Mesenchymal stem cell (in vitro differentiated cells and primary cell): ENCODE measurements around the gene SFSWAP.

Source experiments
- DNase-seq: peaks from one replicate; pipeline ENCODE4 v3.0.0-alpha.2; 2013
- H2AFZ ChIP-seq: one replicate; pipeline ENCODE4 v1.6.1; 2013; ENCODE audit warnings: low read depth, mild to moderate bottlenecking, control low read depth, inconsistent platforms, low read length, moderate library complexity
- H2AK5ac ChIP-seq: 2 replicates; pipeline ENCODE4 v1.6.1; 2013; ENCODE audit warnings: low read length, moderate library complexity, mild to moderate bottlenecking, inconsistent platforms; ENCODE audit not compliant: severe bottlenecking
- H2BK120ac ChIP-seq: one replicate; pipeline ENCODE4 v1.6.1; 2013; ENCODE audit warnings: low read depth, mild to moderate bottlenecking, inconsistent platforms, low read length, moderate library complexity
- H2BK12ac ChIP-seq, 2 experiments: one replicate each; pipeline ENCODE4 v1.6.1; 2013; ENCODE audit warnings: inconsistent platforms in 2 of 2, low read length in 2 of 2, mild to moderate bottlenecking in 2 of 2, moderate library complexity in 2 of 2, control low read depth in 1 of 2
- H2BK15ac ChIP-seq: one replicate; pipeline ENCODE4 v1.6.1; 2013; ENCODE audit warnings: mild to moderate bottlenecking, low read depth, inconsistent platforms; ENCODE audit not compliant: poor library complexity, severe bottlenecking
- H2BK5ac ChIP-seq: 2 replicates; pipeline ENCODE4 v1.6.1; 2013; ENCODE audit warnings: low read depth, mild to moderate bottlenecking, low read length, control low read depth, inconsistent platforms; ENCODE audit not compliant: poor library complexity, severe bottlenecking
- H3K14ac ChIP-seq, 2 experiments: one replicate each; pipeline ENCODE4 v1.6.1; 2013; ENCODE audit warnings: inconsistent platforms in 2 of 2, low read length in 2 of 2, control low read depth in 1 of 2, mild to moderate bottlenecking in 1 of 2, moderate library complexity in 1 of 2
- H3K18ac ChIP-seq, 2 experiments: one replicate each; pipeline ENCODE4 v1.6.1; 2013; ENCODE audit warnings: inconsistent platforms in 2 of 2, low read length in 2 of 2, control low read depth in 1 of 2, low read depth in 1 of 2, mild to moderate bottlenecking in 1 of 2
- H3K23ac ChIP-seq, 2 experiments: one replicate each; pipeline ENCODE4 v1.6.1; 2013; ENCODE audit warnings: inconsistent platforms in 2 of 2, low read length in 2 of 2, mild to moderate bottlenecking in 2 of 2, moderate library complexity in 2 of 2, control low read depth in 1 of 2
- H3K27ac ChIP-seq: 2 replicates; pipeline ENCODE4 v1.5.1; 2013; ENCODE audit warnings: mild to moderate bottlenecking, moderate library complexity, low read length, control low read depth, inconsistent platforms; ENCODE audit not compliant: poor library complexity, severe bottlenecking
- H3K27me3 ChIP-seq, 2 experiments: 2 replicates each; pipeline versions ENCODE4 v1.6.1 to v1.7.0; 2013; ENCODE audit warnings: low read length in 2 of 2, mild to moderate bottlenecking in 2 of 2, moderate library complexity in 2 of 2, control low read depth in 1 of 2, inconsistent platforms in 1 of 2; ENCODE audit not compliant: control insufficient read depth in 1 of 2, insufficient read depth in 1 of 2
- H3K36me3 ChIP-seq, 2 experiments: 2 replicates each; pipeline versions ENCODE4 v1.6.1 to v1.7.0; 2013; ENCODE audit warnings: low read length in 2 of 2, control low read depth in 1 of 2, inconsistent platforms in 1 of 2, low read depth in 1 of 2, mild to moderate bottlenecking in 1 of 2; ENCODE audit not compliant: insufficient read depth in 2 of 2, control insufficient read depth in 1 of 2
- H3K4ac ChIP-seq, 2 experiments: one replicate each; pipeline ENCODE4 v1.6.1; 2013; ENCODE audit warnings: inconsistent platforms in 2 of 2, low read length in 2 of 2, mild to moderate bottlenecking in 2 of 2, moderate library complexity in 2 of 2, control low read depth in 1 of 2, low read depth in 1 of 2
- H3K4me1 ChIP-seq: 2 replicates; pipeline ENCODE4 v1.6.1; 2013; ENCODE audit warnings: low read depth, low read length, control low read depth; ENCODE audit not compliant: control insufficient read depth, insufficient read depth
- H3K4me2 ChIP-seq: 2 replicates; pipeline ENCODE4 v1.6.1; 2013; ENCODE audit warnings: low read length, mild to moderate bottlenecking, inconsistent platforms; ENCODE audit not compliant: poor library complexity, severe bottlenecking
- H3K4me3 ChIP-seq, 2 experiments: 2 replicates each; pipeline versions ENCODE4 v1.5.1 to v1.7.0; 2013; ENCODE audit warnings: low read length in 2 of 2, mild to moderate bottlenecking in 2 of 2, control low read depth in 1 of 2, low read depth in 1 of 2; ENCODE audit not compliant: insufficient read depth in 1 of 2
- H3K79me1 ChIP-seq: replicated peaks from 2 replicates; pipeline ENCODE4 v1.6.1; 2013; ENCODE audit warnings: mild to moderate bottlenecking, control low read depth, low read length, inconsistent platforms; ENCODE audit not compliant: poor library complexity, severe bottlenecking
- H3K9ac ChIP-seq: 2 replicates; pipeline ENCODE4 v1.7.0; 2013; ENCODE audit warnings: mild to moderate bottlenecking, low read length, moderate library complexity
- H3K9me3 ChIP-seq: 2 replicates; pipeline ENCODE4 v1.7.0; 2013; ENCODE audit warnings: mild to moderate bottlenecking, low read length; ENCODE audit not compliant: control insufficient read depth
- H4K8ac ChIP-seq: one replicate; pipeline ENCODE4 v1.6.1; 2013; ENCODE audit warnings: inconsistent platforms, mild to moderate bottlenecking, low read length, moderate library complexity
- H4K91ac ChIP-seq: one replicate; pipeline ENCODE4 v1.6.1; 2013; ENCODE audit warnings: mild to moderate bottlenecking, low read length, inconsistent platforms
- WGBS: methylation state at CpG from one replicate; pipeline ENCODE4 v1.1.7; 2013; ENCODE audit warnings: mixed read lengths; 5-methylcytosine and 5-hydroxymethylcytosine counted together

SFSWAP gene

GRCh38 chr12:131783915-131784541 is 73.1 kb downstream of the SFSWAP start:
- Histone ChIP-seq H3K23ac (peak overlapping the region in 1 of 2 experiments; percentile 74), H3K4ac (no peak overlapping the region), H2BK120ac (no peak overlapping the region), H2BK15ac (no peak overlapping the region), H2AFZ (no peak overlapping the region), H3K9me3 (no peaks in the 10 kb centered on the region), H2AK5ac (no peak overlapping the region), H2BK5ac (peak overlapping the region; percentile 82), H3K4me1 (peaks cover 6% of the 10 kb centered on the region), H3K36me3 (peaks cover 43 to 73% of the 10 kb centered on the region in 2 experiments), H3K79me1 (peaks cover 22% of the 10 kb centered on the region), H3K9ac (peak overlapping the region; percentile 34), H3K18ac (peak overlapping the region in 1 of 2 experiments; percentile 88), H4K91ac (no peak overlapping the region), H3K27ac (peak overlapping the region; percentile 95), H3K4me2 (peak overlapping the region; percentile 69), H3K27me3 (no peaks in the 10 kb centered on the region), H2BK12ac (no peak overlapping the region), H4K8ac (no peak overlapping the region), H3K4me3 (no peak overlapping the region), H3K14ac (no peak overlapping the region)
- peak; percentile 87 for DNase-seq
- 16% methylated on average over 10 of the region's 10 CpGs for WGBS

- Histone ChIP-seq H3K79me1 (peaks cover 27% of the 10 kb centered on the region), H3K4ac (no peak overlapping the region), H2AK5ac (peak overlapping the region; percentile 43), H2BK120ac (no peak overlapping the region), H3K9me3 (no peaks in the 10 kb centered on the region), H3K4me3 (no peak overlapping the region), H2BK12ac (no peak overlapping the region), H3K27me3 (no peaks in the 10 kb centered on the region), H2BK15ac (no peak overlapping the region), H3K18ac (no peak overlapping the region), H3K23ac (no peak overlapping the region), H3K36me3 (peaks cover 42 to 75% of the 10 kb centered on the region in 2 experiments), H4K8ac (no peak overlapping the region), H3K9ac (peak overlapping the region; percentile 35), H3K4me2 (no peak overlapping the region), H3K4me1 (peaks cover 6% of the 10 kb centered on the region), H4K91ac (no peak overlapping the region), H3K27ac (peak overlapping the region; percentile 46), H2AFZ (no peak overlapping the region), H2BK5ac (no peak overlapping the region), H3K14ac (peak overlapping the region in 1 of 2 experiments; percentile 30)
- DNase-seq = peak; percentile 40
- WGBS = 88% methylated on average over 30 of the region's 30 CpGs
Observed at GRCh38 chr12:131784909-131785762, 74.2 kb downstream of the SFSWAP start.

GRCh38 chr12:131785763-131786330 is 75.0 kb downstream of the SFSWAP start:
- Histone ChIP-seq H3K79me1 (peaks cover 25% of the 10 kb centered on the region), H2BK15ac (no peak overlapping the region), H3K36me3 (peaks cover 42 to 75% of the 10 kb centered on the region in 2 experiments), H3K4me1 (peaks cover 6% of the 10 kb centered on the region), H2AK5ac (no peak overlapping the region), H3K9ac (peak overlapping the region; percentile 35), H3K4me3 (no peak overlapping the region), H3K4me2 (no peak overlapping the region), H3K27ac (no peak overlapping the region), H4K8ac (peak overlapping the region; percentile 27), H2BK12ac (no peak overlapping the region), H3K23ac (no peak overlapping the region), H3K27me3 (no peaks in the 10 kb centered on the region), H2BK5ac (no peak overlapping the region), H2AFZ (no peak overlapping the region), H3K9me3 (no peaks in the 10 kb centered on the region), H3K4ac (no peak overlapping the region), H4K91ac (no peak overlapping the region), H3K14ac (no peak overlapping the region), H2BK120ac (no peak overlapping the region), H3K18ac (no peak overlapping the region)
- WGBS = 96% methylated on average over 15 of the region's 15 CpGs
- no peak for DNase-seq

- no peak overlapping the region for H2BK15ac ChIP-seq
- no peak overlapping the region for H3K4me3 ChIP-seq
- 98% methylated on average over 11 of the region's 15 CpGs for WGBS
Observed at GRCh38 chr12:131786331-131786730, 75.4 kb downstream of the SFSWAP start.

More at GRCh38 chr12:131786331-131786730, 75.4 kb downstream of the SFSWAP start:
- H2BK5ac ChIP-seq = no peak overlapping the region
- H4K91ac ChIP-seq = no peak overlapping the region
- no peak overlapping the region for H3K27ac ChIP-seq
- no peak overlapping the region for H3K23ac ChIP-seq
- H3K36me3 ChIP-seq = peaks cover 42 to 76% of the 10 kb centered on the region in 2 experiments
- H3K9me3 ChIP-seq = no peaks in the 10 kb centered on the region
- no peak overlapping the region for H2BK120ac ChIP-seq
- H3K4me2 ChIP-seq = no peak overlapping the region
- no peaks in the 10 kb centered on the region for H3K27me3 ChIP-seq
- H3K4me1 ChIP-seq = peaks cover 6% of the 10 kb centered on the region
- H4K8ac ChIP-seq = peak overlapping the region; percentile 27
- H3K4ac ChIP-seq = no peak overlapping the region
- no peak overlapping the region for H3K18ac ChIP-seq
- H2AFZ ChIP-seq = no peak overlapping the region
- no peak for DNase-seq
- H3K14ac ChIP-seq = no peak overlapping the region
- no peak overlapping the region for H3K9ac ChIP-seq
- no peak overlapping the region for H2AK5ac ChIP-seq
- peaks cover 24% of the 10 kb centered on the region for H3K79me1 ChIP-seq
- no peak overlapping the region for H2BK12ac ChIP-seq
